Stimulated activated CD4-positive, alpha-beta T cell treated with anti-CD3 and anti-CD28 coated beads, Interleukin-2, amount 100 ng/mL, for 48 hours (primary cell): ENCODE data around the gene DOCK8.

Experiments used
- DNase-seq, 2 donors: peaks; one replicate each; pipeline ENCODE4 v3.0.0-alpha.2; 2020

Gene DOCK8

GRCh38 chr9:506281-506680, 291.6 kb downstream of the DOCK8 start:
- no peak for DNase-seq

GRCh38 chr9:511861-512260, 297.2 kb downstream of the DOCK8 start:
- no peak for DNase-seq

- DNase-seq, result no peak
Measured at GRCh38 chr9:512555-513272, 298.0 kb downstream of the DOCK8 start.
